ENCODE measurements around the gene GSTM2.
"Not testable (repeated sequence)": the region's sequence is repeated elsewhere in the genome, so short reads cannot be mapped to it uniquely, and the experiment has no call there.

GSTM2 gene

DNA sequence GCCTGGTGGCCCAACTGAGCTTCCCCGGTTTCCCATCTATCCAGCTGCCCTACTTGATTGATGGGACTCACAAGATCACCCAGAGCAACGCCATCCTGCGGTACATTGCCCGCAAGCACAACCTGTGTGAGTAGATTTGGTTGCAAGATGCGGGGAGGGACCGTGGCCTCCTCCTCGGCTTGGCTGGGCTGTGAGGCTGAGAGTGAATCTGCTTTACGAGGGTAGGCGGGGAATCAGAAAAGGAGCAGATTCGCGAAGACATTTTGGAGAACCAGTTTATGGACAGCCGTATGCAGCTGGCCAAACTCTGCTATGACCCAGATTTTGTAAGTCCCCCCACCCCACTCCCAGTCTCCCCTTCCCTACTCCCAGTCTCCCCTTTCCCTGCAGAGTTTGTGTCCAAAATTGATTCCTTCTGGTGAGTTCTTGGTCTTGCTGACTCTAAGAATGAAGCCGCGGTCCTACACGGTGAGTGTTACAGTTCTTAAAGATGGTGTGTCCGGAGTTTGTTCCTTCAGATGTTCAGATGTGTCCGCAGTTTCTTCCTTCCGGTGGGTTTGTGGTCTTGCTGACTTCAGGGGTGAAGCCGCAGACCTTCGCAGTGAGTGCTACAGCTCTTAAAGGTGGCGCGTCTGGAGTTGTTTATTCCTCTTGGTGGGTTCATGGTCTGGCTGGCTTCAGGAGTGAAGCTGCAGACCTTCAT, 1.5 kb downstream of the GSTM2 start:
- Mint-ChIP-seq H3K27me3 (no peaks in the 10 kb centered on the region), H3K36me3 (ENCODE audit: low read depth) (no peaks in the 10 kb centered on the region), H3K4me3 (peak overlapping the region; percentile 44), H3K27ac (peak overlapping the region; percentile 4), H3K9me3 (no peaks in the 10 kb centered on the region), H3K4me1 (peaks cover 21% of the 10 kb centered on the region)
- no peak for ATAC-seq
- peak; percentile 24 for DNase-seq

GRCh38 chr1:109669949-109670302, 2.1 kb downstream of the GSTM2 start:
- Mint-ChIP-seq H3K4me1 (peaks cover 21% of the 10 kb centered on the region), H3K4me3 (peak overlapping the region; percentile 44), H3K27ac (peak overlapping the region; percentile 4)
- H3K9me3 Mint-ChIP-seq; DNase-seq; H3K36me3 Mint-ChIP-seq (ENCODE audit: low read depth); H3K27me3 Mint-ChIP-seq; ATAC-seq: not testable (repeated sequence)

- Mint-ChIP-seq H3K27me3 (no peaks in the 10 kb centered on the region), H3K36me3 (ENCODE audit: low read depth) (no peaks in the 10 kb centered on the region), H3K27ac (no peak overlapping the region), H3K4me3 (no peak overlapping the region), H3K4me1 (peaks cover 21% of the 10 kb centered on the region), H3K9me3 (no peaks in the 10 kb centered on the region)
- no peak for DNase-seq
- no peak for ATAC-seq
Measured at GRCh38 chr1:109671067-109671466, 3.2 kb downstream of the GSTM2 start.

DNA sequence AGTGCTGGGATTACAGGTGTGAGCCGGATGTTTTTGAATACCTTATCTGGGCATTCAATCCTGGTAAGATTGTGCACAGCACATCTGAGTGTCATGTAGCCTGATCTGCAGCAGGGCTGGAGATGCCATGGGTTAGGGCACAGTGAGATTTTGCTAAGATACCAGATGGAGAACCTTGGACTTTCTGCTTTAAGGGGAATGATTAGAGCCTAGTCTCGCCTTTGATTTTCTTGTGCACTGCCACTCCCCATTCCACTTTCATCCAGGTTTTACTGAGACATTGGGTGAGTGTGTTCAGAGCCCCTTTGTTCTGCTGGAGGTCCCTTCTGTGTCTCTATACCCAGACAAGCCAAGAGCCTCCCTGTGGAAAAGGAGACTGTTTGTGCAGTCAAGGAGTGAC, 6.0 kb downstream of the GSTM2 start:
- H3K27ac Mint-ChIP-seq; H3K27me3 Mint-ChIP-seq; ATAC-seq; H3K36me3 Mint-ChIP-seq (ENCODE audit: low read depth); H3K9me3 Mint-ChIP-seq; DNase-seq; H3K4me3 Mint-ChIP-seq: not testable (repeated sequence)
- peaks cover 12% of the 10 kb centered on the region for H3K4me1 Mint-ChIP-seq

DNA sequence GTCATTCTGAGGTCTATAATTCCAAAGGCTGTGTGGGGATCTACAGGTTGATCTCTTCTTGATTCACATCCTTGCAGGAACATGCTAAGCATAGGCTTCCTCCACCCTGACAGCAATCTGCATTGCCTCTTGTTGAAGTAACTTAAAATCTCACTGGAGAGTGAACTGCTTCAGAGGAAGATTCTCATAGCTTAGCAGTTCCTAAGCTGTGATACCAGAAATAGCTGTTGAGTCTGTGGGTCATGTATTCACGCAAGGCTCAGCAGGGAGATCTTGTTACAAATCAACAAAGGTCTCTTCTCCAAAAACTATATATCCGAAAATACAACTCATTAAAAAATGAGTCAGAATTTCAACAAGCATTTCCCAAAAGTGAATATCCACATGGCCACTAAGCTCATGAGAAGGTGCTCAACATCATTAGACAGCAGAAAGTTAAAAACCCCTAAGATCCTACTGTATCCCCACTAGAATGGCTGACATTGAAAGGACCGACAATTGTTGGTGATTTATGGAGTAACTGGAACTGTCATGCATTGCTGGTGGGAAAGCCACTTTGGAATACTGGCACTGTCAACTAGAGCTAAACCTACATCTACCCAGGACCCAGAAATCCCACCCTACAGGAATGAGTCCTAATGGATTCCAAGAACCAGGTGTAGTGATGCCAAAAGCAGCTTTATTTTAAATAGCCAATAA, 9.0 kb downstream of the GSTM2 start:
- not testable (repeated sequence) for H3K36me3 Mint-ChIP-seq (ENCODE audit: low read depth); ATAC-seq; H3K4me1 Mint-ChIP-seq; H3K27ac Mint-ChIP-seq; DNase-seq; H3K4me3 Mint-ChIP-seq; H3K27me3 Mint-ChIP-seq; H3K9me3 Mint-ChIP-seq

DNA sequence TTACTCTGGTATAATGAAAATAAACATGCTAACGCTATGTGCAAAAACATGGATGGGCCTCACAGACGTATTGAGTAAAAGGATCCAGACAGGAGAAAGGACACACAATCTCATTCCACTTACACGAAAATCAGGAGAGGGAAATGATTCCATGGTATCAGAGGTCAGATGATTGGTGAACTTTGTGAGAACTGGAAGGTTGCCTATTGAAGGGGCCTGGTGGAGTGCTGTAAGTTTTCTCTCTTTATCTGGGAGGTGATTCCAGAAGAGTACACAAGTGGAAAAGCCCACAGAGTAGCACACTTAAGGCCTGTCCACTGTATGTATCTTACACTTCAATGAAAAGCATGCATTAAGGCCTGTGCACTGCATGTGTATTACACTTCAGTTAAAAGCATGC, 9.6 kb downstream of the GSTM2 start:
- DNase-seq (no peak), ATAC-seq (no peak)
- Mint-ChIP-seq H3K36me3 (ENCODE audit: low read depth) (no peaks in the 10 kb centered on the region), H3K4me1 (no peaks in the 10 kb centered on the region), H3K27ac (no peak overlapping the region), H3K27me3 (no peaks in the 10 kb centered on the region), H3K4me3 (no peak overlapping the region), H3K9me3 (no peaks in the 10 kb centered on the region)

DNA sequence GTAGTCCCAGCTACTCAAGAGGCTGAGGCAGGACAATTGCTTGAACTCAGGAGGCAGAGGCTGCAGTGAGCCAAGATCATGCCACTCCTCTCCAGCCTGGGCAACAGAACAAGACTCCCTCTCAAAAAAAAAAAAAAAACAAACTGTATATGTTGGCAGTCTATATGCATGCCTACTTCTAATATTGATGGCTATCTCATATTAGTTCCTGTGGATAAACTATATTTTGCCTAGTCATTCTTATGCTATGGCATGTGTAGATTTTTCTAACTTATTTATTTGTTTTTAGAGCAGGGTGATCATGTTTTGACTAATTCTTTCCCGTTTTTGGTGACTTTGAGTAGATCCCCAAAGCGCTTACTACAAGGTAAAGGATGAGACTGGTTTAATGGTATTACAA, 10.8 kb downstream of the GSTM2 start:
- H3K9me3 Mint-ChIP-seq; H3K4me1 Mint-ChIP-seq; ATAC-seq; H3K36me3 Mint-ChIP-seq (ENCODE audit: low read depth); DNase-seq; H3K4me3 Mint-ChIP-seq; H3K27me3 Mint-ChIP-seq; H3K27ac Mint-ChIP-seq: not testable (repeated sequence)

GRCh38 chr1:109684777-109685176, 16.9 kb downstream of the GSTM2 start:
- not testable (repeated sequence) for DNase-seq
- peaks cover 13% of the 10 kb centered on the region for H3K4me1 Mint-ChIP-seq

DNA sequence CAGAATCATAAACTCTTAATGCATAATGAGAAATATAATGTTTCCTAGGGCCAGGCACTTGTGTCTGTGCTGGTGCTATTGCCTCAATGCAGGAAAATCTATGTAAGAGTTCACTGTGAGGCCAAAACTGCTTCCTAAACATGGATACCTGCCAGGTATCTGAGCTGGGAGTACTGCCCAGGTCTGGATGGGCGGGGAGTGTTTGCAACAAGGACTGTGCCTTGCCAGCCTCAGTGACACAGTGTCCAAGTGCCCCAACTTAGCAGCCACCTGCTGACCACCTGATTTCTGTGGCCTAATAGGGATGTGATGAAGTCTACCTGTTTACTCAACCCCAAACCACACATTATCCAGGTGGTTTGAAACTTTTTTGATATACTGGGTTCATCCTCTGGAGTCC, 17.5 kb downstream of the GSTM2 start:
- H3K9me3 Mint-ChIP-seq; H3K27me3 Mint-ChIP-seq; ATAC-seq; DNase-seq; H3K4me3 Mint-ChIP-seq; H3K27ac Mint-ChIP-seq; H3K36me3 Mint-ChIP-seq (ENCODE audit: low read depth): not testable (repeated sequence)
- H3K4me1 Mint-ChIP-seq, result peaks cover 14% of the 10 kb centered on the region

More at GRCh38 chr1:109684777-109685176, 16.9 kb downstream of the GSTM2 start:
- H3K27me3 Mint-ChIP-seq; ATAC-seq; H3K36me3 Mint-ChIP-seq (ENCODE audit: low read depth); H3K9me3 Mint-ChIP-seq; H3K27ac Mint-ChIP-seq; H3K4me3 Mint-ChIP-seq: not testable (repeated sequence)

GRCh38 chr1:109685890-109686289, 18.0 kb downstream of the GSTM2 start:
- not testable (repeated sequence) for H3K4me3 Mint-ChIP-seq; H3K36me3 Mint-ChIP-seq (ENCODE audit: low read depth); H3K27me3 Mint-ChIP-seq; H3K27ac Mint-ChIP-seq; ATAC-seq; DNase-seq; H3K9me3 Mint-ChIP-seq
- peaks cover 14% of the 10 kb centered on the region for H3K4me1 Mint-ChIP-seq

GRCh38 chr1:109687109-109687508, 19.3 kb downstream of the GSTM2 start:
- H3K36me3 Mint-ChIP-seq (ENCODE audit: low read depth); DNase-seq; H3K27me3 Mint-ChIP-seq; ATAC-seq; H3K9me3 Mint-ChIP-seq: not testable (repeated sequence)
- Mint-ChIP-seq H3K27ac (peak overlapping the region; percentile 84), H3K4me3 (peak overlapping the region; percentile 82), H3K4me1 (peaks cover 14% of the 10 kb centered on the region)

DNA sequence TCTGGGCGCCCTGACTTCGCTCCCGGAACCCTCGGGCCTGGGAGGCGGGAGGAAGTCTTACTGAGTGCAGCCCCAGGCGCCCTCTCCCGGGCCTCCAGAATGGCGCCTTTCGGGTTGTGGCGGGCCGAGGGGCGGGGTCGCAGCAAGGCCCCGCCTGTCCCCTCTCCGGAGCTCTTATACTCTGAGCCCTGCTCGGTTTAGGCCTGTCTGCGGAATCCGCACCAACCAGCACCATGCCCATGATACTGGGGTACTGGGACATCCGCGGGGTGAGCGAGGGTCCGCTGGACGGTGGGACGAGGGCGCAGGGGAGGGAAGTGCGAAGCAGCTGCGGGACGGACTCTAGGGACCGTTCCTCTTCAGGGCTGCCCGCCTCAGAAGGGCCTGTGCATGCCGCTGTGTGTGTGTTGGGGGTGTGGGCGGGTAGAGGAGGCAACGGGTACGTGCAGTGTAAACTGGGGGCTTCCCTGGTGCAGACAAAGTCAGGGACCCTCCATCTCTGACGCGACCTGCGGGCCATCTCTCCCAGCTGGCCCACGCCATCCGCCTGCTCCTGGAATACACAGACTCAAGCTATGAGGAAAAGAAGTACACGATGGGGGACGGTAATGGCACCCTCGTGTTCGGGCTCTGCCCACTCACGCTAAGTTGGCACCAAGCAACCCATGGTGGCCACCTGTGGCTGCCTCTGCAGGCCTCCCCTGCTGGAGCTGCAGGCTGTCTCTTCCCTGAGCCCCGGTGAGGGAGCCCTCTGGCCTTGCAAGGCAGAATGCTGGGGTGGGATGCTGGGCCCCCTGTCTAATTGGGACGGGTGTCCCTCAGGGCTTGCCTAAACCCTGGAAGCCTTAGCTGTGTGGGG, 20.0 kb downstream of the GSTM2 start, which contains the start of gene GSTM1:
TSS of gene GSTM1 (plus strand) at position 177 of the 859 bp plus-strand sequence. CDS start at position 234, 57 bp downstream.
- peak within 1 kb of the TSS; percentile 82 for H3K4me3 Mint-ChIP-seq
- H3K4me1 Mint-ChIP-seq, result peaks cover 14% of the 10 kb centered on the region
- H3K9me3 Mint-ChIP-seq, result no peaks in the 10 kb centered on the region
- H3K36me3 Mint-ChIP-seq (ENCODE audit: low read depth), result peaks cover 7% of the 10 kb centered on the region
- H3K27me3 Mint-ChIP-seq, result no peaks in the 10 kb centered on the region
- DNase-seq (peak; percentile 72), ATAC-seq (peak; percentile 99)
- H3K27ac Mint-ChIP-seq, result peak within 1 kb of the TSS; percentile 84

DNA sequence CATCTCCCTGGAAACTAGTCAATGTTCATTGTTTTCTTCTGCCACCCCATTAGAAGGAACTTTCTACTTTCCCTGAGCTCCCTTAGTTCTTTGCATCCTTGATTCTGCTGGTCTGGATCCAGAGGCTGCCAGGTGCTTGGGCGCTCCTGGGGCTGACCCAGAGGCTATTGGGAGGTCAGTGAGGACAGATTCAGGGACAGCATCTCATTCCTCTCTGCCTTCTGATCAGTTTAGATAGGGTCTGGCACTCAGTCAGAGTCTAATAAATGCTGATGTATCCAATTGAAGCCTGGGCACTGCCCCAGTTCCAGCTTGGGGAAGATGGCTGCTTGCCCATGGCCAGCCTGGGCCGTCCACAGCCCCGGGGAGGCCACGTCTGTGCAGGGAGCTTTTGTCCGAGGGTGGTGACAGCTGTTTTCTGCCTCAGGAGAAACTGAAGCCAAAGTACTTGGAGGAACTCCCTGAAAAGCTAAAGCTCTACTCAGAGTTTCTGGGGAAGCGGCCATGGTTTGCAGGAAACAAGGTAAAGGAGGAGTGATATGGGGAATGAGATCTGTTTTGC, 22.1 kb downstream of the GSTM2 start:
- Mint-ChIP-seq H3K9me3 (no peaks in the 10 kb centered on the region), H3K27ac (no peak overlapping the region), H3K4me1 (peaks cover 14% of the 10 kb centered on the region), H3K27me3 (no peaks in the 10 kb centered on the region), H3K36me3 (ENCODE audit: low read depth) (peaks cover 7% of the 10 kb centered on the region), H3K4me3 (no peak overlapping the region)
- ATAC-seq (no peak), DNase-seq (no peak)

- Mint-ChIP-seq H3K36me3 (ENCODE audit: low read depth) (peaks cover 7% of the 10 kb centered on the region), H3K27ac (no peak overlapping the region), H3K27me3 (no peaks in the 10 kb centered on the region), H3K4me1 (peaks cover 14% of the 10 kb centered on the region), H3K4me3 (no peak overlapping the region), H3K9me3 (no peaks in the 10 kb centered on the region)
- DNase-seq (no peak), ATAC-seq (no peak)
Measured at GRCh38 chr1:109691759-109692158, 23.9 kb downstream of the GSTM2 start.
